OCI-LY1 (cell line): Measurements from ENCODE around the gene SYNE1.

Experiments
- EZH2 ChIP-seq: fragments of 200-600 bp; sonication (generic), shearing (Covaris generic); IDR thresholded peaks from 2 replicates; pipeline ENCODE4 v1.8.0; 2017; ENCODE audit warnings: borderline replicate concordance, mixed run types, mild to moderate bottlenecking, antibody characterized with exemption, low read length, moderate library complexity, mixed read lengths
- TF ChIP-seq, protein P1 (sequence below): fragments of 200-600 bp; sonication (generic), shearing (Covaris generic); IDR thresholded peaks from 2 replicates; pipeline ENCODE4 v1.5.1; 2017; ENCODE audit warnings: mild to moderate bottlenecking, antibody characterized with exemption, low read length, moderate library complexity, mixed read lengths

DNA sequence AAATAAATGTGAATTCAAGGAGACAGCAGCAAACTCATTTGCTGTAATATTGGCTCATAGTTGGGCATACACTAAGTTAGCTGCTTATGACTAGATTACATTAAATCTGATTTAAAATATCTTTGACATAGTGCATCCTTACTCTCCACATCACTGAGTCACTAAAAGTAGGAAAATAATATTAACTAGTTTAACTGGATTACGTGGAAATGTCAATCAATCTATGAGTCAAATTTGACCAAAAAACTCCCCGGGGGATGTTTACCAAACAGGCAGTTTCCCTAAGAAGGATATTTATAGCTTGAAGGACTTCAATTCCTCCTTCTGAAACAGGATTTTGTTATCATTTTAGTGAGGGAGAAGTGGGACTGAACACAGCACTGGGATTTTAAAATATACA is 463.2 kb downstream of the SYNE1 start:
- TF ChIP-seq, protein P1, sequence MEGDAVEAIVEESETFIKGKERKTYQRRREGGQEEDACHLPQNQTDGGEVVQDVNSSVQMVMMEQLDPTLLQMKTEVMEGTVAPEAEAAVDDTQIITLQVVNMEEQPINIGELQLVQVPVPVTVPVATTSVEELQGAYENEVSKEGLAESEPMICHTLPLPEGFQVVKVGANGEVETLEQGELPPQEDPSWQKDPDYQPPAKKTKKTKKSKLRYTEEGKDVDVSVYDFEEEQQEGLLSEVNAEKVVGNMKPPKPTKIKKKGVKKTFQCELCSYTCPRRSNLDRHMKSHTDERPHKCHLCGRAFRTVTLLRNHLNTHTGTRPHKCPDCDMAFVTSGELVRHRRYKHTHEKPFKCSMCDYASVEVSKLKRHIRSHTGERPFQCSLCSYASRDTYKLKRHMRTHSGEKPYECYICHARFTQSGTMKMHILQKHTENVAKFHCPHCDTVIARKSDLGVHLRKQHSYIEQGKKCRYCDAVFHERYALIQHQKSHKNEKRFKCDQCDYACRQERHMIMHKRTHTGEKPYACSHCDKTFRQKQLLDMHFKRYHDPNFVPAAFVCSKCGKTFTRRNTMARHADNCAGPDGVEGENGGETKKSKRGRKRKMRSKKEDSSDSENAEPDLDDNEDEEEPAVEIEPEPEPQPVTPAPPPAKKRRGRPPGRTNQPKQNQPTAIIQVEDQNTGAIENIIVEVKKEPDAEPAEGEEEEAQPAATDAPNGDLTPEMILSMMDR, result no peak
- no peak for TF ChIP-seq EZH2
